ENCODE results near the gene NBAS.
"Not testable (repeated sequence)": the region's sequence is repeated elsewhere in the genome, so short reads cannot be mapped to it uniquely, and the experiment has no call there.

NBAS gene

DNA sequence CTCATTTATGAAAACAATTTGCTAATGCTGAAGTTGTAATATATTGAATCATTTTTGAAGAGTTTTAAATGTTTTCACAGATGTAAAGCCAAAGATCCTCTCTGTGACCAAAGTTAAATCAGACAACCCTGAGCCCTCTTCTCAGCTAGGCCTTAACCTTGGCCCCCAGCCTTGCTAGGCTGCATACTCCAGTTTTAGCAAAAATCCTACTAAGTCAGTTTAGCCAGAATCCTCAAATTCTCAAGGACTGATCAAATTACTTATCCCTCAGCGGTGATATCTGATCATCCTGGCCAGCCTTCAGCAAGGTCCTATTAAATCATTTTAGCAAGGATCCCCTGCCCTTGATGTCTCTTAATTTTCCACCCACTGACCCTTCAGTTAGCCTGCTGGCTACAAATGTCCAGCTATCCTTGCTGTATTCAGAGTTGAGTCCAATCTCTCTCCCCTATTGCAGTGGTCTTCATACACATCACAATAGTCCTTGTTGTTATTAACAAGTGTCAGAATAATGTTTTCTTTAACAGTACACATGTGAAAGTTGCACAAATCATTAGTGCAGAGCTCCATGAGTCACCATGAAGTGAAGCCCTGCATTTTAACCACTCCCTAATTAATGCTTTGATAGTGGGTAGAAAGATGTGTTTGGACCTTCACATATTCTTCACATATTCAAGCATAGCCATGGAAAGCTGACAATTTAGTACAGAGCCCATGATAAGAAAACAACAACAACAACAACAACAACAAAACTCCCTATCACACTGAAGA, 206.4 kb downstream of the NBAS start:
- no peak for DNase-seq

DNA sequence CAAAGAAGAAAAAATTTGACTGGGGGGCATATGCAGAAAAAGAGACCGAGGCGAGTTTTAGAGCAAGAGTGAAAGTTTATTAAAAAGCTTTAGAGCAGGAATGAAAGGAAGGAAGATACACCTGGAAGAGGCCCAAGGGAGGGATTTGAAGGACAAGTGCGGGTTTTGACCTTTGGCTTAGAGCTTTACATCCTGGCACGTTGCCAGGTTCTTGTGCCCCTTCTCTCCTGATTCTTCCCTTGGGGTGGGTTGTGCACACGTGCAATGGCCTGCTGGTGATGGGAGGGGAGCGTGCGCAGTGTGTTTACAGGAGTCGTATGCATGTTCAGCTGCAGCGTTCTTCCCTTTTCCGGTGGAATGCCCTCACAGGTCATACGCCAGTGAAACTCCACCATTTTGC, 208.8 kb downstream of the NBAS start:
- no peak for DNase-seq

DNA sequence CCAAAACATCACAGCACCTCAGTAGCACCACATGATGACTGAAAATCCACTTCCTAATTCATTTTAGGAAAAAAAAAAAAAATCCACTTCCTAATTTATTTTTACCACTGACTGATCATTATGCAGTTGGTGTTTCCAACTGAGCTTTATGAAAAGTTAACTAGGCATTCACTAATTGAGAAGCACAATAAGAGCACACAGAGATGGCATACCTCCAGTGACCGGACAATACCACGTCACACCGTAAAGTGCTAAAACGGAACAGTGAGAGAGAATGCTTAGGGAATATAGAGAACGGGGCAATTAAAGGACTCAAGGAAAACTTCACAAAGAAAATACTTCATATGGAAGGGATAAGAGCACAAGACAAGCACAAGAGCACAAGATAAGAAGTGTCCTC, 212.5 kb downstream of the NBAS start:
- DNase-seq: no peak

DNA sequence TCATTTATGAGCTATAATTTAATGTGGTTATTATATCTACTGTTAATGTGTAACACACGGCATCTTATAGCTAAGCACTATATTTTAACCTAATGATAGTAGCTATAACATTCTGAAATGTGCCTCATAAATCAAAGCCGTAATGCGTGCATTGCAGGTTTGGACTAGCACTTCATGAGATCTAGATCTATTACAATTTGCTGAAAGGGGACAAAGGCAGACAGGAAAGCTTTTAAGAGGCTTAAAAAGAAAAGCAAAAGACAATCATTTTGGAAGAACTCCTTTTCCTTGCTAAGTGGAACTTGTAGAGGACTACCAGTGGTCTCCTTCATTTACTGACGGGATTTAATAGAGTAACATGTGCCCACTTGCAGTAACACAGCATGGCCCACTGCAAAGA, 213.1 kb downstream of the NBAS start:
- DNase-seq: no peak

DNA sequence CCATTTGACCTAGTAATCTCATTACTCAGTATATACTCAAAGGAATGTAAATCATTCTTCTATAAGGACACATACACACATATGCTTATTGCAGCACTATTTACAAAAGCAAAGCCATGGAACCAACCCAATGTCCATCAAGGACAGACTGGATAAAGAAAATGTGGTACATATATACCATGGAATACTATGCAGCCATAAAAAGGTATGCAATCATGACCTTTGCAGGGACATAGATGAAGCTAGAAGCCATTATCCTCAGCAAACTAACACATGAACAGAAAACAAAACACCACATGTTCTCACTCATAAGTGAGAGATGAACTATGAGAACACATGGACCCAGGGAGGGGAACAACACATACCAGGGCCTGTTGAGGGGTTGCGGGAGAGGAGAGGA, 214.5 kb downstream of the NBAS start:
- DNase-seq: no peak

DNA sequence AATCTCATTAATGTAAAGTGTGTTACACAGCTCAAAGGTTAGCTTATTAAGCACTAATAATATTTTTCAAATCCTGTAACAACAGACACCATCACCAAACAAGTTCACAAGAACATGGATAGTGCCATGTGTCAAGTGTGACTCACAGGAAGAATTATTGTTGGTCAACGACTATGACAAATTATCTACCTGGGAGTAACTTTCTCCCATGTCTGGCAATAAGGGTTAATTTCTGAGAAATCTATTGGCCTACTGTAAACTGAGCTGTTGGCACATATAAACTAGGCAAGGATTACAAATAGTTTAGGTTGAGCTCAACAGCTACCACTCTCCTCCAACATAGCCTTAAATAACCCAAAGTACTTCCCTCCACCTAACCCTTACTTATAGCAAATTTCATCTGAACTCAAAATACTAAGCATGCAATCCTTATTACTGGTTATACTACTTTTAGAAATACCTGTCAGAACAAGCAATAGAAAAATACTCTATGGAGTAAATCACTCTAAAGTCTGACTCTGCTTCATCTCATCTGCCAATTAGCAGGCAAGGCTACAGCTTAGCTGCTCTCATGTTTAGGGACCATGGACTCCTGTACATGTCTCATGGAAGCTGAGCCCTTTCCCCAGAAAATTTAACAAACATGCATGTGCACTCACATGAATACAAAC, 223.0 kb downstream of the NBAS start:
- no peak for DNase-seq

DNA sequence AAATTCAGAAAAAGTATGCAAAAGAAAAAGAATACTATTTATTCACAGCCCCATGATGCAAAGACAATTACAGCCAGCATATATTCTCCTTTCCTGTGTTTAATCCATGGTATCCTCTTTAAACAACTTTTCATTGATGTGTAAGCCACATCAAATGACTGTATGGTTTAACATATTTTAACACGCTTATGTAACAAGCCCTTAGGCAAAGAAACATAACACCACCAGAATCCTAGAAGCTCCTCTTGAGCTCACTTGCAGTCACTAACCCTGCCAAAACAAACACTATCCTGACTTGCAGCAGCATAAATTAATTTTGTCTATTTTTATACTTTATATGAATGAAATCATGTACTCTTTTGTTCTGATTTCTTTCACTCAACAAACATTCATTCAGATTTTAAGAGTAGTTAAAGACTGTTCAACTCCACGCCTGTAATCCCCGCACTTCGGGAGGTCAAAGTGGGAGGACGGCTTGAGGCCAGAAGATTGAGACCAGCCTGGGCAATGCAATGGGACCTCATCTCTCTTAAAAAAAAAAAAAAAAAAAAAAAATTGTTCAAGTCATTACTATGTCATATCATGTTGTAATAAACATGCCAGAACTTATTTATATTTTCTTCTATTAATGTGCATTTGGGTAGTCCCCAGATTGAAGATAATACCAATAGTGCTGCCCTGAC, 226.3 kb downstream of the NBAS start:
- peak; percentile 88 for DNase-seq

DNA sequence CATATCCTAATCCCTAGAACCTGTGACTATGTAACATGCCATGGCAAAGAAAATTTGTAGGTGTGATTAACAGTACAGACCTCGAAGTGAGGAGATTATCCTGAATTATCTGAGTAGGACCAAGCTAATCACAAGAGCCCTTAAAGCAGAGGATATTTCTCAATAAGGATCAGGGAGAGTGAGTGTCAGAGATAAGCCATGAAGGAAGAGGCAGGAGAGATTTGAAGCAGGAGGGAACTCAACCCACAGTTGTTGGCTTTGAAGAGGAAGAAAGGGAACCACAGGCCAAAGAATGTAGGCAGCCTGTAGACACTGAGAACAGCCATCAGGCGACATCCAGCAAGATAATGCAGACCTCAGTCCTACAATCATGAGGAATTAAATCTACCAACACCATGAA, 229.3 kb downstream of the NBAS start:
- no peak for DNase-seq

DNA sequence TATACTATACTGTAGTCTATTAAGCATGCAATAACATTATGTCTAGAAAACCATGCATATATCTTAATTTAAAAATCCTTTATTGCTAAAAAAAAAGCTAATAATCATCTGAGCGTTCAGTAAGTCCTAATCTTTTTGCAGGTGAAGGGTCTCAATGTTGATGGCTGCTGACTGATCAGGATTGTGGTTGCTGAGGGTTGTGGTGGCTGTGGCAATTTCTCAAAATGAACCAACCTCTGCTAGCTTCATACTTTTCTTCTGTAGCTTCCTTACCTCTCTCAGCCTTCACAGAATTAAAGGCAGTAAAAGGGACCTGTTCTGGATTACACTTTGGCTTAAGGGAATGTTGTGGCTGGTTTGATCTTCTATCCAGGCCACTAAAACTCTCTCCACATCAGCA, 235.8 kb downstream of the NBAS start:
- DNase-seq: no peak

DNA sequence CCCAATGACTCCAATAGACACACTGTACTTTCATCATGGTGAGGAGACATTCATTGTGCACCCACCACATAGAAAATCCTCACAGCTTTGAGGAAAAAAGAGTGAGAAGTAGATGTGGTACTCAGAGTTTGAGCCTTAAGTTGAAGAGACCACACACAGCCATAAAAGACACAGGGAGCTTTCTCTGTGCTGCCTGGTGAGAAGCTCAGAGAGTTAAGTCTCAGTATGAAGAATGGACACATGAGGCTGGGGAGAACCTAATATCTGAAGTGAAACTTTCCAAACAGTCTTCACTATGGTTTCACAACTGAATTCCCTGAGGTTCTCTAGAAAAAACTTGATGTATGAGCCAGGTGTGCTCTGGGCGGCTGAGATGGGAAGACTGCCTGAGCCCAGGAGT, 237.9 kb downstream of the NBAS start:
- DNase-seq: no peak

DNA sequence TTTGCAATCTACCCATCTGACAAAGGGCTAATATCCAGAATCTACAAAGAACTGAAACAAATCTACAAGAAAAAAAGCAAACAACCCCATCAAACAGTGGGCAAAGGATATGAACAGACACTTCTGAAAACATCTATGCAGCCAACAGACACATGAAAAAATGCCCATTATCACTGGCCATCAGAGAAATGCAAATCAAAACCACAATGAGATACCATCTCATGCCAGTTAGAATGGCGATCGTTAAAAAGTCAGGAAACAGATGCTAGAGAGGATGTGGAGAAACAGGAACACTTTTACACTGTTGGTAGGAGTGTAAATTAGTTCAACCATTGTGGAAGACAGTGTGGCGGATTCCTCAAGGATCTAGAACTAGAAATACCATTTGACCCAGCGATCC, 239.7 kb downstream of the NBAS start:
- not testable (repeated sequence) for DNase-seq

DNA sequence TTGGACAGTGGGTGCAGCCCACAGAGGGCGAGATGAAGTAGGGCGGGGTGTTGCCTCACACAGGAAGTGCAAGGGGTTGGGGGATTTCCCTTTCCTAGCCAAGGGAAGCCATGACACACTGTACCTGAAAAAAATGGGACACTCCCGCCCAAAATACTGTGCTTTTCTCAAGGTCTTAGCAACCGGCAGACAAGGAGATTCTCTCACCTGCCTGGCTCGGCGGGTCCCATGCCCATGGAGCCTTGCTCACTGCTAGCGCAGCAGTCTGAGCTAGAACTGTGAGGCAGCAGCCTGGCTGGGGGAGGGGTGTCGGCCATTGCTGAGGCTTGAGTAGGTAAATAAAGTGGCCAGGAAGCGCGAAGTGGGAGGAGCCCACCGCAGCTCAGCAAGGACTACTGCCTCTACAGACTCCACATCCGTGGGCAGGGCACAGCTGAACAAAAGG, 244.7 kb downstream of the NBAS start:
- DNase-seq: no peak

DNA sequence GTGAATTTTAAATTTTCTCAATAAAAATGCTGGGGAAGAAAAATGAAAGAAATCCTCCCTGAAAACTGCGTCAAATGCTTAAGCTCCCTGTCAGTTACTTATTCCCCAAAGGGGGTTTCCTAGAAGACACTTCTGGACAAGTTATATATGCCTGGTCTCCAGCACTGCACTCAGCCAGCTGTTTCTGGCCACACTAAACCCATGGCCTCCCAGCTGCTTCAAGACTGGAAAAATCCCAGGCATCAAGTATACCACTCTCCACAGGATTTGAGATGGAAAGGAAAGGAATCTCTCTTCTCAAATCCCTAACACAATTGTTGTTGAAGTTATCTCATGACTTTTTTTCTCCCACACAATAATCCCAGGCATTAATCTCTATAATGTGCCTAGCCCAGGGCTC, 245.7 kb downstream of the NBAS start:
- DNase-seq: no peak

DNA sequence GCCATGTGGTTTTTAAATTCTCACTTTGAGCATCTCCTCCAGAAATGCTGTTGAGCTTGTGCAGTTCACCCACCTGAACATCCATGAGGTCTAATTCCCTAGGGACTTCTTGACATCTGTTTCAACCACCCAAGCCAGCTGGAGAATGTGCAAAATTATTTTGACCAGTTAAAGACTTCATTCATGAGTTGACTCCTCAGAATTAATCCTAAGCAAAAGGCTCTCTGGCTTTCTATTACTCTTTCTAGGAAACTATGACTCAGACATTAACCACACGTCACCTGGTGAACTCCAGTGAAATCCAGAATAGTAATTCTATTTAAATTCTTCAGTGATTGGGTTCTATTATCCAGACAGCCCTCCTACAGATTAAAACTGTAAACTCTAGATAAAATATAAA, 247.5 kb downstream of the NBAS start:
- DNase-seq: no peak

DNA sequence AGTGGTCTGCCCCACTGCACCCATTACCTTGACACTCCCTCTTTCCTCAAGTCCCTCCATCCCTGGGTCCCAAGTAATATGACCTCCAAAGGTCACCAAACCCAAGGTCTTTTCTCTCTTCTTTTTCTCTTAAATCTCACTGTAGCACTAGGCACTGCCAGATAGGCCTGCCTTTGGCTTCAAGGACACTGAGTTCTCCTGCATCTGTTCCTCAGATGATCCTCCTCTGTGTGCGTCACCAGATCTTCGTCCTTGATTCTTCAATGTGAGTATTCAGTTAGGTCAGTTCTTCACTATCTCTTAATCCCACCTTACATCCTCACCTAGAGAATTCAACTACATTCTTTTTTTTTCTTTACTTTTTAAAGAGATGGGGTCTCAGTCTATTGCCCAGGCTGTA, 249.2 kb downstream of the NBAS start:
- no peak for DNase-seq

DNA sequence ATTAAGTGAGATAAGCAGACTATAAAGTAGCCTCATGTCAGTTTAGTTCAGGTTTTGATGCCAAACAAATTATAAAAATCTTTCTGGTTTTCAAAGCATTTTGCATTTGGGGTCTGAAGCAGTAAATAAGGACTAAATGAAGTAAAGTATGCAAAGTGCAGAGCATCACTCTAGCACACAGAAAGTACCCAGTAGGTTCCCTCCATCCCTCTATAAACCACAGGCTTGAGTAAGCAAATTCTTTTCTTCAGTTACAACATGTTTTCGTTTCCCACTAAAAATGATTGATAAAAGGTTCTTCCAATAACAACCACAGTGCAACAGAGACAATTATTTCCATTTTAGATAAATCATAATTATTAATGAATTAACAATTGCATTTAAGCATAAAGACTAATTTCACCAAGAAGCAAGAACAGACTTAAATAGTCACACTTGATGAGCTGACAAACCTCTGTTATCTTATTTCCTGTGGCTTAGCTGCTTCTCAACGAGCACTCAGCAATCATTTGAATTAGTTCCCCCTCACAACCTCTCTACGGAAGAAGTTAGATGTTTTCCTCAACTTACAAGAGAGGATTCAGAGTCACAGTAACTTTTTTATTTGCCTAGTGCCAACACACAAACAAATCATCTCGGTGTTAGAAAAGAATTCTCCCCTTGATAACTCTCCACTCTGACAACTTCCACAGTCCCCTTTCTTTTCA, 249.8 kb downstream of the NBAS start:
- no peak for DNase-seq

DNA sequence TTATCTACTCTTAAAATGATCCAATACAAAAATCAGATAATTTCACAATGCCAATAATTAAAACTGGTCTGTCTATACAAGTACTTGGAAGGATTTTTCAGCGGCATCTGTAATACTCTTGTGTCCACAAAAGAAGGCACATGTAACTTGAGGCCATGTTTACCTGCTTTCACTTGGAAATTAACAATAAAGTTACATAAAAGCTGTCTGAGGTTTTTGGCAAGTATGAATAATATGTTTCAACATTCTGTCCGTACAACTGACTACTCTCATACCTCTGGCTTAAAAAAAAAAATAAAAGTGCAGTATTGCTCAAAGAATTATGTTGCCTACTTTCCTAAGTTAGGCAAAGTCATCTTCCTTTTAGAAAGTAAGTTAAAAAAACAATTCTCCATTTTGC, 253.6 kb downstream of the NBAS start:
- DNase-seq: no peak

DNA sequence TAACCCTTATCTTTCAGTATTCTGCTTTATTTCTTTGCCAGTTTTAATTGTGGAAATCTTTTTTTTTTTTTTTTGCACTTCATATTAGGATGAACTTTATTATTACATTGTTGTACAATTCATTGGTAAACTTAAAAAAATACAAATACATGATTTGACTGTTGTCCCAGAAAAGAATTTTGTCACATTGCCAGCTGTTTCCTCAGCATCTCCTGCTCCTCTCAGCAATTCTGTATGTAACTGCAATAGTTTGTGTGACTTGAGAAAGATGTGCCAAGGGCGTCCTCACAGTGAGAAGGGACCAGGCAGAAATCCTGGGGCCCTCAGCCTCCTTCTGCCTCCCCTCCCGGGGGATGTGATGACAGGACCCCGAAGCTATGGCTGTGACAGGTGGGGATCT, 254.4 kb downstream of the NBAS start:
- no peak for DNase-seq

DNA sequence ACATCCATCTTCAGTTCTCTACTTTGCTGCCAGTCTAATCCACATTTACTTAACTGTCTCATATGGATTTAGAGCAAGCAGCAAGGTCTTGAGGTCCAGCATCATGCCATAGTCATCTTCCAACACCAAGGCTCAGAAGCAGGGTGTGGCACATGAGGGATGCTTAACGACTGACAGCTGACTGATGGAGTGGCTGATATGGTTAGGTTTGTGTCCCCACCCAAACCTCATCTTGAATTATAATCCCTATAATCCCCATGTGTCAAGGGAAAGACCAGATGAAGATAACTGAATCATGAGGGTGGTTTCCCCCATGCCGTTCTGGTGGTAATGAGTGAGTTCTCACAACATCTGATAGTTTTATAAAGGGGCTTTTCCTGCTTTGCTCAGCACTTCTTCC, 257.3 kb downstream of the NBAS start:
- no peak for DNase-seq

DNA sequence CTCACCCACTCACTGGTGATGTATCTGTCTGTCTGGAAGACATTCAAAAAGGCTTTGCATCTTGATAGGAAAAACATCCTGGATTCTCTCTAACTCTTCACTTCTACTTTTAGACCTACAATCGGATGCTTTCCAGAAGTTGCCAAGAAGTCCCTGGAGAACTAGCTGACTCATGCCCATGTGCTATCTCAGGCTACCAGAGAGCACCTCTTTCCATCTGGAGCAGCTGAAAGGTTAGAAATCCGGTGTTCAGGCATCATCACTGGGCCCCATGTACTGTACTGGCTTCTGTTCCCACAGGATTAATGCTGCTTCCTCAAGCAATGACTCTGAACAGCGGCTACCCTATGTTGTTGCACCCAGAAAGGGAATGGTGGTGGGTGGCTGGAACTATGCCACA, 259.0 kb downstream of the NBAS start:
- no peak for DNase-seq

DNA sequence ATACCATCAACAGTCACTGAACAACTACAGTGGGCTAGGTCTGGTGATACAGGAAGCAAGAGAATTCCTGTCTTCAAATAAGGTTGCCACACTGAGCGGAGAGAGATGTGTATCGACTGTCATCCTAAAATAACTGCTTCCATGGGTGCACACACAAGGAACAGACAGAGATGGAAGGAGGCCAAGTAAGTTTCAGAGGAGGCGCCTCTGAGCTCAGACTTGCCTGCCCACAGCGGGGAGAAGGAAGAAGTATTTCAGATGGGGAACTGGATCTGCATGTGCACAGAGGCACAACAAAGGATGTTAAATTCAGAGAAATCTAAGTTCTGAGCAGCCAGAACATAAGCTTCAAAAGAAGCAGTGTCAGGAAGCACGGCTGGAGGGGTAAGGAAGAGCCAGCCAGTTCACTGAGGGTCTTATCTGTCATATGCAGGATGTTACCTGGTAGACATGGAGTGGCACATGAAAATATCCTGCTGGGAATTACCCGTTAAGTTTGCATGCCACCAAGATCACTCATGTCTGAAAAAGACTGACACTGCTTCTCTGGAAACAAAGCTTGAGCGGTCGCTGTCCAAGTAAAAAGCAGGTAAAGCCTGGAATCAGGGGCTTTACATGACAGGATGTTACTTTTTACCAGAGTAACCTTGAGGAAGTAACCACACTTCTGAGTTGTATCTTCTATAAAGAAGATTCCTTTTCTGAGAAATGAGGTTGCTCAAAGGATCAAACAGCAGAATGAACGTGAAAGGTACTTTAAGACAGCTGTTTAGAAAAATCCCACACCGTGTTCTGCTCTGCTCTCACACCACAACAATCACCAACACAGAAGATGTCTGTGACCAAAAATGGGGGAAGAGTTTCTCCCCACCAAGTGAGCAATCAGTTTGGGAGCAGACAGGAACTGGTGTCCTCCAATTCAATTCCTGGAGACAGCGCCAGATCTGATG, 260.2 kb downstream of the NBAS start:
- no peak for DNase-seq

DNA sequence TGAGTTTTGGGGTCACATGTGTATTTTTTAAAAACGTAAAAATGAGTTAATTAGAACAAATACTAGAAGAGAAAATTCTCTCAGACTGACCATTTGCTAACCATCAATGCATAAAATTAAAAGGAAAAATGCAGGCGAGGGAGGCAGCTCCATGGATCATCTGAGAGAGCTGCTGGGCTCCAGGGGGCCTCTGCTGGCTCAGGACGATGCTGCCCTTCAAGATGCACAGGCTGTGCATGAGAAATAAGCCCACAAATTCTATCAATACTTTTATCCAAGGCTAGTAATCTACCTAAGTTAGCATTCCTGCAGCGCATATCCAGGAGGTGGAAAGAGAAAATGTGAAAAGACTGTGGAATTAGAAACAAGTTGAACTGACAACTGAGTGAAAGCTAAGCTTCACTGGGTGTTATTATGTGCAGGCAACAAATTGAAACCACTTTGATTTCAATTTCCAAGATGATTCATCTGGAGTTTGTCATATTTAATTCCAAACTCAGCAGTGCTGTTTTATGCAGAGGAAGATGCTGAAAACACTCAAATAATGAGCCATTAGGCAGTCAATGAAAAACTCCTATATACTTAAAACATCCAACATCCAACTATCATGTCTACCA, 261.1 kb downstream of the NBAS start:
- no peak for DNase-seq
